ENCODE measurements around the gene FAM241B. TPM values are rescaled to one million over a fixed set of nuclear protein-coding genes. Genes with fewer than 3 reads are reported as not detected.

The FAM241B gene
- total RNA-seq, 1 experiment from 2014 or later: 24.4 TPM

GRCh38 chr10:69612760-69613159 lies 17.3 kb upstream of the FAM241B start (continued):
- no peak for TF ChIP-seq USF1 (CRISPR knock-in tag; IDR thresholded peaks at IDR 0.05)
- TF ChIP-seq E2F1 (CRISPR knock-in tag; IDR thresholded peaks at IDR 0.05): no peak
- TF ChIP-seq ZNF512 (CRISPR knock-in tag; IDR thresholded peaks at IDR 0.05; ENCODE audit: borderline replicate concordance): no peak
- TF ChIP-seq KAT7 (CRISPR knock-in tag; IDR thresholded peaks at IDR 0.05; ENCODE audit: borderline replicate concordance): no peak
- TF ChIP-seq ZBTB43 (CRISPR knock-in tag; IDR thresholded peaks at IDR 0.05): no peak
- TF ChIP-seq GTF2I (CRISPR knock-in tag; conservative IDR thresholded peaks at IDR 0.05): no peak
- no peak for TF ChIP-seq CDX4 (CRISPR knock-in tag; IDR thresholded peaks at IDR 0.05; ENCODE audit: borderline replicate concordance)
- no peak for TF ChIP-seq ATF2 (CRISPR knock-in tag; IDR thresholded peaks at IDR 0.05; ENCODE audit: borderline replicate concordance, low read depth)

- peaks cover 8% of the 10 kb centered on the region for H3K36me3 Mint-ChIP-seq
- ATAC-seq (no peak), DNase-seq (ENCODE audit: low spot score) (no peak)
- CTCF ChIA-PET: interaction anchor here (0.5 to 0.8 kb wide), 2 partner anchors 15 to 175 kb away, joined by 3 to 5 read pairs; no protein-coding TSS in a partner anchor
- TF ChIP-seq PRRX2 (CRISPR knock-in tag; IDR thresholded peaks at IDR 0.05): no peak
- TF ChIP-seq NR3C1 (CRISPR knock-in tag; conservative IDR thresholded peaks at IDR 0.05; ENCODE audit: low read depth): no peak
- no peak for TF ChIP-seq ZNF121 (CRISPR knock-in tag; IDR thresholded peaks at IDR 0.05)
- TF ChIP-seq ZNF423 (CRISPR knock-in tag; IDR thresholded peaks at IDR 0.05): no peak
- TF ChIP-seq ZBTB21 (CRISPR knock-in tag; IDR thresholded peaks at IDR 0.05; ENCODE audit: borderline replicate concordance): no peak
- POLR2A ChIA-PET: no interaction called here
- H3K27me3 Mint-ChIP-seq (ENCODE audit: low read depth): peaks cover 6% of the 10 kb centered on the region
- no peak overlapping the region for H3K4me3 Mint-ChIP-seq
- peaks cover 33% of the 10 kb centered on the region for H3K9me3 Mint-ChIP-seq
- H3K4me1 Mint-ChIP-seq: no peaks in the 10 kb centered on the region
- H3K27ac Mint-ChIP-seq: no peak overlapping the region
These were observed 15.9 kb upstream of the FAM241B start for GRCh38 chr10:69614130-69614529.

GRCh38 chr10:69616358-69616757 lies 13.7 kb upstream of the FAM241B start:
- no peak overlapping the region for H3K27ac Mint-ChIP-seq
- CTCF ChIA-PET: interaction anchor here (0.9 to 1.6 kb wide), 4 partner anchors 13 to 298 kb away, joined by 3 to 10 read pairs (median 6); partner anchors contain the start of gene FAM241B

More at GRCh38 chr10:69616358-69616757, 13.7 kb upstream of the FAM241B start:
- Mint-ChIP-seq H3K27me3 (ENCODE audit: low read depth) (peaks cover 8% of the 10 kb centered on the region), H3K36me3 (peaks cover 8% of the 10 kb centered on the region), H3K9me3 (peaks cover 29% of the 10 kb centered on the region), H3K4me1 (peaks cover 5% of the 10 kb centered on the region; the same call in 1 of the 2 replicates), H3K4me3 (no peak overlapping the region)
- no peak for DNase-seq (ENCODE audit: low spot score)
- no peak for ATAC-seq
- POLR2A ChIA-PET: no interaction called here
- TF ChIP-seq TCF7 (CRISPR knock-in tag; IDR thresholded peaks at IDR 0.05; ENCODE audit: low read depth) (no peak), GRHL2 (CRISPR knock-in tag; IDR thresholded peaks at IDR 0.05; ENCODE audit: insufficient replicate concordance, severe bottlenecking) (no peak), CBFB (CRISPR knock-in tag; IDR thresholded peaks at IDR 0.05; ENCODE audit: low read depth) (no peak), FOXP1 (CRISPR knock-in tag; IDR thresholded peaks at IDR 0.05; ENCODE audit: borderline replicate concordance) (no peak), NR2C2 (CRISPR knock-in tag; IDR thresholded peaks at IDR 0.05) (no peak), GABPB1 (CRISPR knock-in tag; IDR thresholded peaks at IDR 0.05) (no peak), ETV6 (CRISPR knock-in tag; IDR thresholded peaks at IDR 0.05) (no peak), OVOL2 (CRISPR knock-in tag; IDR thresholded peaks at IDR 0.05; ENCODE audit: borderline replicate concordance) (no peak), TEAD1 (CRISPR knock-in tag; IDR thresholded peaks at IDR 0.05) (no peak), ERG (CRISPR knock-in tag; IDR thresholded peaks at IDR 0.05) (no peak)

All from WTC11 (cell line).